ENCODE results near the gene SLC16A1. TPM values are rescaled to one million over a fixed set of nuclear protein-coding genes. Genes with fewer than 3 reads are reported as not detected.

The SLC16A1 gene
- total RNA-seq, 2 experiments from 2014 or later, result 74.3 to 81.3 TPM

DNA sequence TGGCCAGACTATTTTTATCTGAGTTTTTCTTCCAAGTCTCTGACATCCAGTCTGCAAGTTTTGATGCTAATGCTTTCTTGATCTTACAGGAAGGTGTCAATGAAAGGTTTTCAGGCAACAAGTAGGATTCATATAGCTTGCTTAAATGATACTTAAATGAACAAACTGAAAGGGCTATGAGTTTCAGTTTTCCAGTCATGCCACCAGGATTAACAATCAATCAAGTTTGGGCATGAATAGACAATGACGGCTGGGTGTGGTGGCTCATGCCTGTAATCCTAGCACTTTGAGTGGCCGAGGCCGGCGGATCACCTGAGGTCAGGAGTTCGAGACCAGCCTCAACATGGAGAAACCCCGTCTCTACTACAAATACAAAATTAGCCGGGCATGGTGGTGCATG is 34.3 kb upstream of the SLC16A1 start:
- POLR2A ChIA-PET, result no interaction called here
- no peaks in the 10 kb centered on the region for H3K27me3 Mint-ChIP-seq
- H3K27ac Mint-ChIP-seq, result no peak overlapping the region

GRCh38 chr1:112988367-112988766 is 32.4 kb upstream of the SLC16A1 start:
- no peak for ATAC-seq
- H3K4me3 Mint-ChIP-seq, result no peak overlapping the region
- H3K27ac Mint-ChIP-seq, result no peak overlapping the region
- no peak for TF ChIP-seq CTCF (IDR thresholded peaks at IDR 0.05)
- H3K9me3 Mint-ChIP-seq, result no peaks in the 10 kb centered on the region
- ChIA-PET CTCF (no interaction called here), POLR2A (no interaction called here)
- no peak for DNase-seq
- peaks cover 10% of the 10 kb centered on the region for H3K36me3 Mint-ChIP-seq (ENCODE audit: low read depth)
- H3K4me1 Mint-ChIP-seq (ENCODE audit: low read depth), result no peaks in the 10 kb centered on the region
- intact Hi-C loops (cut with micrococcal nuclease), result no loop called here
- H3K27me3 Mint-ChIP-seq, result no peaks in the 10 kb centered on the region

More for the DNA sequence above, 34.3 kb upstream of the SLC16A1 start:
- Mint-ChIP-seq H3K4me3 (no peak overlapping the region), H3K36me3 (ENCODE audit: low read depth) (peaks cover 1% of the 10 kb centered on the region), H3K9me3 (no peaks in the 10 kb centered on the region), H3K4me1 (ENCODE audit: low read depth) (no peaks in the 10 kb centered on the region)
- DNase-seq (no peak), ATAC-seq (no peak)
- intact Hi-C loops (cut with micrococcal nuclease), result no loop called here
- no peak for TF ChIP-seq CTCF (IDR thresholded peaks at IDR 0.05)
- CTCF ChIA-PET, result no interaction called here

DNA sequence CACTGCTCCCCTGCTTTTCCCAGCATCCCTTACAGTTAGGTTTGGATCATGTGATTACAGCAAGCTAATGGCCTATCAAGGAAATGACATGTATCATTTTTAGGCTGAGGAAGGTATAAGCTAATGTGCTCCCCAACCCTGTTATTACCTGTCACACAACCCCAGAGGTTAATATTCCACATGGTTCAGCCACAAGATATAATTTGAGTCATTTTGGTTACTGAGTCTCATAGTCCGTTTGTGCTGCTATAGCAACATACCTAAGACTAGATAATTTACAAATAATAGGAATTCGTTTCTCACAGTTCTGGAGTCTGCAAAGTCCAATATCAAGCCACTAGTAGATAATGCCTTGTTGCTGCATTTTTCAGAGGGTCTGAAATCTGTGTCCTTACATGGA is 29.1 kb upstream of the SLC16A1 start:
- ChIA-PET CTCF (no interaction called here), POLR2A (no interaction called here)
- Mint-ChIP-seq H3K4me1 (ENCODE audit: low read depth) (no peaks in the 10 kb centered on the region), H3K4me3 (no peak overlapping the region), H3K27me3 (no peaks in the 10 kb centered on the region), H3K36me3 (ENCODE audit: low read depth) (peaks cover 12% of the 10 kb centered on the region), H3K27ac (no peak overlapping the region), H3K9me3 (no peaks in the 10 kb centered on the region)
- intact Hi-C loops (cut with micrococcal nuclease), result no loop called here
- ATAC-seq, result no peak
- no peak for DNase-seq
- no peak for TF ChIP-seq CTCF (IDR thresholded peaks at IDR 0.05)

DNA sequence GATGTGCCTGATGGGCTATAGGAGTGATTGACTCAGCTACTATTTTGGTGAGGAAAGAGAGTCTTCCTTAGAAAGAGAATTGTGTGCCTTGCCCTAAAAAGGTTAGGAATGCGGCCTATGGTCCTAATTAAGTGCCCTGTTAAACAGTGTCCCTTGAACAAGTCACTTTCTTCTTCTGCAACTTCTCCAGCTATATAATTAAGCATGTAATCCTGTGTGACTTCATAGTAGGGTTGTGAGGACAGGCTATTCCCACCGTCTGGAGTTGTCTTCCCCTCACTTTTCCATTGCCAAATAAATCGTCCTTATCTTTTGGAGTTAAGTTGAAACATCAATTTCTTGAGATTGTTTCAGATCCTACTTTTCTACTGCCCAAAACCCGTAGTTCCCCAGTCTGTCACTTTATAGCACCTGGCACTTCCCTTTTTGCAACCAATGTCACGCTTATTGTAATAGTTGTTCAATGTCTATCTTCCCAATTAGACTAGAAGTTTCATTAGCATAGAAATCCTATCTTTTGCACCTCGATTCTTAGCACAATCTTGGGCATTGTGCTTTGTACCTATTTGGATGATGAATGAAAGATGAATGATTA is 27.6 kb upstream of the SLC16A1 start:
- ChIA-PET CTCF (no interaction called here), POLR2A (no interaction called here)
- no peaks in the 10 kb centered on the region for H3K27me3 Mint-ChIP-seq
- H3K4me1 Mint-ChIP-seq (ENCODE audit: low read depth), result no peaks in the 10 kb centered on the region
- peaks cover 12% of the 10 kb centered on the region for H3K36me3 Mint-ChIP-seq (ENCODE audit: low read depth)
- intact Hi-C loops (cut with micrococcal nuclease), result no loop called here
- no peak for TF ChIP-seq CTCF (IDR thresholded peaks at IDR 0.05)
- no peak overlapping the region for H3K27ac Mint-ChIP-seq
- DNase-seq (no peak), ATAC-seq (no peak)
- H3K9me3 Mint-ChIP-seq, result no peaks in the 10 kb centered on the region
- no peak overlapping the region for H3K4me3 Mint-ChIP-seq

DNA sequence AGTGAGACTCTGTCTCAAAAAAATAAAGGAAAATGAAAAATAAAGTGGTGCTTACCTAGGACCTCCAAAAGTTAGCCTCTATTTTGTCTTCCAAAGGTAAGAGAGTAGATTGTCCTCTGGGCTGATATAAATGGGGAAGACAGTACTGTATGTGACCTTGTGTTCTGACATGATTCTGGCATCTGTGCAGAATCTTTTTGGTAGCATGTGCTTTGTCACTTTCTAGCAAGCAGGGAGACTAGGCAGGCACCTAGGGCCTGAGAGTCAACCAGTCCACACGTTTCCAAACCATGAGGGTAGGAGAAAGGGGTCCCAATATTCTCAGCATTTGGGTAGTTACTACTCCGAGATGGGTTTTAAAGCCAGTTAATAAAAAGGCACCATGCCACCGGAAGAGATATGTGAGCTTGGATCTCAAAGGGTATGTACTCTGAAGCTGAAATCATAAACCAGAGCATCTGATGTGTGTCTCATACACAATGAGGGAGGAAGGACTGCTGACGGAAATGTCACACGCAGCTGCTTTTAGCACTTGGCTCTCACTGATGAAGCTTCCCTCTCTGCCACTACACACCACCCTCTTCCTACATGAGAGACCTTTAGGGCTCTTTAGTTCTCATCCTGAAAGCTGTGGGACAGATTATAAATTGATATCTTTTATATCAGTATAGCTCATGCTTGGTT is 27.0 kb upstream of the SLC16A1 start:
- CTCF ChIA-PET, result no interaction called here
- intact Hi-C loops (cut with micrococcal nuclease), result no loop called here
- POLR2A ChIA-PET, result no interaction called here
- no peaks in the 10 kb centered on the region for H3K27me3 Mint-ChIP-seq
- no peak overlapping the region for H3K4me3 Mint-ChIP-seq
- H3K4me1 Mint-ChIP-seq (ENCODE audit: low read depth), result no peaks in the 10 kb centered on the region
- no peak for DNase-seq
- H3K36me3 Mint-ChIP-seq (ENCODE audit: low read depth), result peaks cover 12% of the 10 kb centered on the region
- no peak for ATAC-seq
- H3K9me3 Mint-ChIP-seq, result no peaks in the 10 kb centered on the region
- no peak for TF ChIP-seq CTCF (IDR thresholded peaks at IDR 0.05)
- no peak overlapping the region for H3K27ac Mint-ChIP-seq

Data from activated CD8-positive, alpha-beta T cell treated with anti-CD3 and anti-CD28 coated beads for 36 hours (primary cell).